Measurements from ENCODE around the gene NEK11. TPM values are rescaled to one million over a fixed set of nuclear protein-coding genes. Genes with fewer than 3 reads are reported as not detected.

NEK11 gene
- total RNA-seq, 6 experiments from 2014 or later, result 0.25 to 1.1 (median 0.88) TPM

DNA sequence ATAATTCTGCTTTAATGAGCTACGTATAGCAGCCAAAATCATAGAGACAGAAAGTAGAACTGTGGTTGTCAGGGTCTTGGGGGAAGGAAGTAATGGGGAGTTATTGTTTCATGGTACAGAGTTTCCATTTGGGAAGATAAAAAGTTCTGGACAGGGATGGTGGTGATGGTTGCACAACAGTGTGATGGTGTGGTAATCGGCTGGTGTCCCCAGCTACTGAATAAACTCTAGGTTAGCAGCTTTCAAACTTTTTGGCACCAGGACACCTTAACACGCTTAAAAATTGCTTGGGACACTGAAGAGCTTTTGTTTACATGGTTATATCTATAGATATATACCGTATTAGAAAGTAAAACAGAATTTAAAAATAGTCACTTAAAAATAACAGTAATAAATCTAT is 166.0 kb downstream of the NEK11 start:
- Histone ChIP-seq H3K4me1 (no peaks in the 10 kb centered on the region), H3K27me3 (no peaks in the 10 kb centered on the region), H3K4me3 (no peak overlapping the region), H3K36me3 (no peaks in the 10 kb centered on the region), H3K9me3 (no peaks in the 10 kb centered on the region), H3K27ac (no peak overlapping the region)
- 24% methylated on average over 4 of the region's 4 CpGs for WGBS (ENCODE audit: insufficient coverage, low coverage, low lambda C conversion rate, missing lambda C conversion rate)
- DNase-seq (peak in 1 of 3 donors; percentile 52), ATAC-seq (peak in 2 of 4 donors; percentile 19 to 67)
- TF ChIP-seq POLR2A (IDR thresholded peaks at IDR 0.05) (no peak), CTCF (IDR thresholded peaks at IDR 0.05) (no peak)
- intact Hi-C loops (cut with DNase I), result no loop called here

DNA sequence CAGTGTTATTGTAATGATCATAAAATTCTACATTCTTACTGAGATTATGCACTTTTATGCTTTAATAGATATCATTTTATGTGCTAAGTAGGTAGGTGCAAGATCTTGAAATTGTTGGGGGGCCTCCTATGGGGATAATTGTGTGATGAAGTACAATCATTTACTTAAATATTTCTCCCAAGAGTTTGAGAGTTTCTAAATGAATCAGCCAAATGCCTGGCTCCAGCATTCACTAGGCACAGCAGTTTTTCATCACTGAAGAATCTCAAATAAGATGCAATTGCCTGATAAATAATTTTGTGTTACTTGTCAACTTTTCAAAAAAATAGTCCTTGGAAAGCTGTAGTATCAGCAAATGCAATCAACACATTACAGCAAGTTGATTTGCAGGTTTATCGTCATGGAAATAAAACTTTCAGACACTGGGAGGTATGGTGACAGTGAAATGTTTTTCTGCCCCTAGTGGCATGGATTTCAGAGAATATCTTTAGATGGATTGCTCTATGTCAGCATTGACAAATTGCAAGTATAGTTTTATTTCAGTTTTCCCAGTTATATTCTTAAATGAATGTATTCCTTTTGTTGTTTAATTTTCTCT is 167.1 kb downstream of the NEK11 start:
- H3K4me1 ChIP-seq, result no peaks in the 10 kb centered on the region
- no peak for ATAC-seq
- WGBS (ENCODE audit: insufficient coverage, low coverage, low lambda C conversion rate, missing lambda C conversion rate), result 69% methylated on average over 1 of the region's 1 CpG

DNA sequence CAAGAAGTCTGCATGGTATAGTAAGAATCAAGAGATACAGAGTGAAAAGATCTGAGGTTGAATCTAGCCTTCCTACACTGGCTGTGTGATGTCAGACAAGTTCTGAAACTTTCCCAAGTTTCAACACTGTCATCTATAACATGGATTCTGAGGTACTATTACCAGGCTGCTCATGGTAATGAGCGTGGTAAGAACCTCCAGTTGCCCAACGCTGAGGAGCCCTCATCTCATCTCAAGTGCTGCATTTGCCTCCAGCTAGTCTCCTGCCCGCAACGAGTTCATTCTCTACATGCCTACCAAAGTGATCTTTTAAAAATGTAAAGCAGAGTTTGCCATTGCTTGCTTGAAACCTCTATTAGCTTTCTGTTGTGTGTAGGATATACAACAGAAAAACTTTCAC is 168.1 kb downstream of the NEK11 start:
- intact Hi-C loops (cut with DNase I), result no loop called here
- DNase-seq (no peak), ATAC-seq (no peak)
- no peak overlapping the region for H3K27ac ChIP-seq
- H3K4me1 ChIP-seq, result no peaks in the 10 kb centered on the region
- no peak for TF ChIP-seq POLR2A (IDR thresholded peaks at IDR 0.05)
- no peak for TF ChIP-seq CTCF (IDR thresholded peaks at IDR 0.05)
- 85% methylated on average over 4 of the region's 4 CpGs for WGBS (ENCODE audit: insufficient coverage, low coverage, low lambda C conversion rate, missing lambda C conversion rate)
- no peaks in the 10 kb centered on the region for H3K9me3 ChIP-seq
- H3K36me3 ChIP-seq, result no peaks in the 10 kb centered on the region
- no peak overlapping the region for H3K4me3 ChIP-seq
- no peaks in the 10 kb centered on the region for H3K27me3 ChIP-seq

More for the DNA sequence above, 167.1 kb downstream of the NEK11 start:
- no peak for DNase-seq
- Histone ChIP-seq H3K27me3 (no peaks in the 10 kb centered on the region), H3K27ac (no peak overlapping the region), H3K36me3 (no peaks in the 10 kb centered on the region), H3K4me3 (no peak overlapping the region), H3K9me3 (no peaks in the 10 kb centered on the region)
- intact Hi-C loops (cut with DNase I), result no loop called here
- TF ChIP-seq POLR2A (IDR thresholded peaks at IDR 0.05) (no peak), CTCF (IDR thresholded peaks at IDR 0.05) (no peak)

- no peaks in the 10 kb centered on the region for H3K36me3 ChIP-seq
- H3K4me3 ChIP-seq, result no peak overlapping the region
- no peak overlapping the region for H3K27ac ChIP-seq
- H3K27me3 ChIP-seq, result no peaks in the 10 kb centered on the region
- intact Hi-C loops (cut with DNase I), result no loop called here
- WGBS (ENCODE audit: insufficient coverage, low coverage, low lambda C conversion rate, missing lambda C conversion rate), result 87% methylated on average over 4 of the region's 4 CpGs
- no peak for ATAC-seq
- TF ChIP-seq POLR2A (IDR thresholded peaks at IDR 0.05) (no peak), CTCF (IDR thresholded peaks at IDR 0.05) (no peak)
- DNase-seq, result no peak
- H3K9me3 ChIP-seq, result no peaks in the 10 kb centered on the region
- no peaks in the 10 kb centered on the region for H3K4me1 ChIP-seq
Observed at GRCh38 chr3:131200636-131201199, 174.0 kb downstream of the NEK11 start.
